Fibroblast of skin of left biceps (primary cell): ENCODE data around the gene ZNF14.
"Not testable (repeated sequence)": the region's sequence is repeated elsewhere in the genome, so short reads cannot be mapped to it uniquely, and the experiment has no call there.

Experiments used
- DNase-seq, 2 experiments: peaks; one replicate each; pipeline ENCODE4 v3.0.0-alpha.2; 2013; ENCODE audit warnings: low read depth in 2 of 2

The ZNF14 gene

GRCh38 chr19:19732579-19733501 lies at the start of gene ZNF14:
Gene ZNF14, minus strand, starts transcription at chr19:19733112. Its CDS starts 154 bp downstream, at chr19:19732958.
- peak; percentile 66 to 72 for DNase-seq

DNA sequence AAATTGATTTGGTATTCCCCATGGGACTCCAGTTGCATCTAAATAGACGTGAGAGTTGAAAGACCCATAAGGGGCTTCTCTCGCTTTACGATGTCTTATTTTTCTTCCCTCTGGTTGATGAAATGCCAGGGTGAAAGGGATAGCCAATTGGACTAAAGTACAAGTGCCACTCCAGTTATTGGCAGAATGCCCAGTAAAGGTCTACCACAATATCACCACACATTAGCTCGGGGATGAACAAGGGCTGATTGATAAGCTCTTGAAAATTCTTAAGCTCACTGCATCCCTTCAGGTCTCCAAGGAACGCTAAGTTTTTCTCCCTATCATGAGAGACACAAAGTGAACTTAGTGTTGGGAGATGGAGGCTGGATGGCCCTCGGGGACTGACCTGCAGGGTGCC lies 48.9 kb upstream of the ZNF14 start:
- DNase-seq: not testable (repeated sequence)

DNA sequence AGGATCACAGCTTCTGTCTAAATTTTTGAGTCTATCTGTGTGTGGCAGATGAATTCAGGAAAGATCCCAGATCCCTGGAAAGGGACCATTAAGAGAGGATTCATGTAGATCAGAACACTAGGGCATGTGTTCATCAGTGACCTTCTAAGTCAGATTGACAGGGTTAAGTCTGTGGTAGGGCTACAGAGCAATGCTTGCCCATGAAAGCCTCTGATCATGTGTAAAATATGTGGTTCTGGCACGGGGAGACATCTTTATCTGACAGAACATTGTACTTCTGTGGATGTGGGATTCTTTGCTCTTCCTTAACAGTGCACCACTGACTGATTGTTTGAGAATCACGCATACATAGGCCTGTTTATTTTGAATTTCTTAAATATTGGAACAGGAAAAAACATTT lies 45.8 kb upstream of the ZNF14 start:
- DNase-seq: no peak

DNA sequence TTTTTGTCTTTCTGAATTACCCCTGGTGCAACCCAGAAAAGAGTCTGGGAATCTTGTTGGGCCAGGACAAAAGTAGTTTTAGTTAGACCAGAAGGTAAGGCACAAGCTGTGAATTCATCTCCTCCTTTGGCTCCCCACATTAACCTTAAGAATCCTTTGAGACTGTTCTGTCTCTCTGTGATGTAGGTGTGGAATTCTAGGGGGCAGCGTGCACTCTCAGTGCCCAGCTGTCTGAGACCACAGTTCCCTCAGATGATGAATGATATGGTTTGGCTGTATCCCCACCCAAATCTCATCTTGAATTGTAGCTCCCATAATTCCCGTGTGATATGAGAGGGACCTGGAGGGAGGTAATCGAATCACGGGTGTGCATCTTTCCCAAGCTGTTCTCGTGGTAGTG lies 44.8 kb upstream of the ZNF14 start:
- DNase-seq: no peak

GRCh38 chr19:19776206-19777008 lies 43.5 kb upstream of the ZNF14 start:
- peak; percentile 91 for DNase-seq

DNA sequence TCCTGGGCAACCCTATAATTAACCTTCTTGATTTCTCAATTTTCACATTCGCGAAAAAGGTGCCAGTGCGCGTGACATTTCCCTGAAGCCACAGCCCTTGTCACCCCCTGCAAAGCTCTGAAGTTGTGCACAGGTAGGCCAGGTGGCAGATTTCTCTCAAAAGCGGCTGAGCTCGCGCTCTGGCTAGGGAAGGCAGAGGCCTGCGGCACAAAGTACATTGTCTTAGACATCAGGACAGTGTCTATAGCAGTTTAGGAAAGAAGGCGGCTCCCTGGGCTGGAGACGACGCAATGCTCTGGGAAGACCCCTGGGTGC lies 42.9 kb upstream of the ZNF14 start:
- no peak for DNase-seq

- no peak for DNase-seq
Measured at GRCh38 chr19:19774354-19775033, 41.6 kb upstream of the ZNF14 start.

- not testable (repeated sequence) for DNase-seq
Measured at GRCh38 chr19:19771963-19772362, 39.1 kb upstream of the ZNF14 start.

GRCh38 chr19:19769971-19770370 lies 37.1 kb upstream of the ZNF14 start:
- DNase-seq: not testable (repeated sequence)

DNA sequence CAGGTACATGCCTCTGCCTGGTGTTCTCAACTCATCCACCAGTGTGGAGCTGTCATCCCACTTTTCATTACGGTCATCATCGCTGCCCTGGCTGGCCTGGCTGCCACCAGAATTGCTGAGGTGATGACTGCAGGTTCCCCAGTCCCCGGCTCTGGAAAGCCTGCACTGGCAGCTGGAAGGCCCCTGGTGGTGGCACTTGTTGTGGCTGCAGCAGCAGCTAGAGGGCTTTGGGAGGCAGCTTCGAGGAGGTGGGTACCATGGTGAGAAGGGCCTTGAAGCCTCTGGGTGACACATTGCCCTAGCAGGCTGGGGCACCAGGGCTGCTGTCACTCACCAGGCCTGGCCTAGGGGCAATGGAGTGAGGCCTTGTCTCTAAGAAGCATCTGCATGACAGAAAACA lies 25.3 kb upstream of the ZNF14 start:
- DNase-seq: no peak

- no peak for DNase-seq
Measured at GRCh38 chr19:19752760-19753403, 20.0 kb upstream of the ZNF14 start.

GRCh38 chr19:19751846-19752245 lies 18.9 kb upstream of the ZNF14 start:
- DNase-seq: no peak

DNA sequence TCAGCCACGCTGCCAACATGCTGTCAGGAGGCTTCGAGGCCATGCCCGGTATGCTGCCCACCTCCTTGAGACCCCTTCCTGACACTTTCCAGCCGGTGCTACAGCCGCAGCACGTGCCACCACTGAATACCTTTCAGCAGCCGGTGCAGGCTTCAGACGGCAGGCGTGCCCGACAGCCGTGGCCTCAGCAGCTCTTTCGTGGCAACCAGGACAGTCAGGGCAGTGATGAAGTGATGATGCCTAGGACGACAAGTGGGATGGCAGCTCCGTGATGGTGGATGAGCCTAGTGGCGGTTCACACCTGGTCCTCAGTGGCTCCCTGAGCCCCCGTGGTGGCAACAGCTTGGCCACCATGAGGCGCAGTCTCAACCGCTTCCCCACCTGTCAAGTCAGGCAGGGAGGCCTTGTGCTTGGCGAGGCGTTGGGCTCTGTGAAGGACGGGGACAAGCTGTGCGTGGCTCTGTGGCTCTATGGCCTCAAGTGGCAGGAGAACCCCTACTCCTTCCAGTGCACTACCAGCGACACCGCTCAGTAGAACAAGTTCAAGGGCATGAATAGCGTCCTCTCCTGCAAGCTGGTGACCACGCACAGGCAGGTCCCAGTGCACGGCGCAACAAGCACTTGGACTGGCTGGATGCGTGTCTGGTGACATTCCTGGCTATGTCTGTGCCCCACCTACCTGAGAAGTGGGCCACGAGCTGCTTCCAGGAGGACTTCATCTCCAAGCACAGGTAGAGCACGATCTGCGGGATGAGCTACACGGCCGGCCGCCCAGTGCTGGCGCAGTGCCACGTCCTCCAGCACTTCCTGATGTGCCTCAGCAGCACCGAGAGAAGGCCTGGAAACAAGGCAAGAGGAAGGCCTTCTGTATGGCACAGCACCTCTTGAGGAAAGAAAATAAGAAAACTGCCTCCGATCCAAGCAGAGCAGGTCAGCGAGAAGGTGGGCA lies 18.2 kb upstream of the ZNF14 start:
- DNase-seq: no peak

- DNase-seq: no peak
Measured at GRCh38 chr19:19749908-19750841, 17.3 kb upstream of the ZNF14 start.

DNA sequence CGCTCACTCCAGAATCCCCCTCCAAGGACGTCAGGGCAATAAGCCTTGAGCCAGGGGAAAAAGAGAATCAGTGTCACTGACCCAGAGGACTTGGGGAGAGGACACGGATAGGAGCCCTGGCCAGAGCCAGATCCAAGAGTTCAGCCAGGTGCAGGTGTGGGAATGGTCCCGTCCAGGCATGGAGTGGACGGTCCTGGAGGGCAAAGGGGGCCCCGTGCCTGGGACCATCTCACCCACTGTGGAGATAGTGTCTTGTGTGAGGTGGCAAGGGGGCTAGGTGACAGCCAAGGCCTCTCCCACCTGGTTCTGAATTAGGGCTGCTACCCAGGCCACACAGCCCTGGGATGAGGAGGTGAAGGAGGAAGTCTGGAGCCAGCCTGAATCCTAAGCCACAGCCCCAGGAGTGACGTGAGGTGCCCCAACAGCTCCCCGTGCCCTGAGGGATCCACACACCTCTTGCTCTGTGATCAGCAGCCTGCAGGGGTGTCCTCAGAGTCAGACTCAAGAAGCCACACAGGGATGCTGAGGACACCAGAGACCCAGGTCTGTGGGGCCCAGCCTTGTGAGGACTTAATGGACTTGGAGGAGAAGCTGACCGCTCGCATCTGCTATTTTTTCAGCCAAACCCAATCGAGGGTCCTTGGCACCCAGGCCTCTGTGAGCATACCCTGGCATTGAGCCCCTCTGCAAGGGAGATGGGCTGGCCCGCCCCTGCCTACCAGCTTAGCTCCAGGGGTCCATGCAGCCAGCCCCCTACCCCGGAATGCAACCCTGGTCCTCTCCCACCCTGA lies 16.4 kb upstream of the ZNF14 start:
- no peak for DNase-seq

GRCh38 chr19:19748249-19748938 lies 15.5 kb upstream of the ZNF14 start:
- DNase-seq: no peak

GRCh38 chr19:19747357-19748220 lies 14.7 kb upstream of the ZNF14 start:
- DNase-seq: no peak
